Stomach (tissue), 9 donors: ENCODE measurements around the gene NTN4. TPM values are rescaled to one million over a fixed set of nuclear protein-coding genes. Genes with fewer than 3 reads are reported as not detected.
A peak's percentile ranks its signal among the peaks of the same experiment; 100 is the strongest.

Experiments used
- DNase-seq, 2 donors: peaks; one replicate each; pipeline versions ENCODE4 v3.0.0 to v3.0.0-alpha.2; 2013 to 2019
- H3K27ac ChIP-seq, 5 donors: fragments of 200-600 bp in 4 of 5; sonication (generic) in 4 of 5; one replicate each; pipeline ENCODE4 v1.5.1; 2013 to 2019; ENCODE audit warnings: mild to moderate bottlenecking in 1 of 5, moderate library complexity in 1 of 5
- H3K27me3 ChIP-seq, 3 donors: fragments of 200-600 bp; sonication (generic); one replicate each; pipeline ENCODE4 v1.5.1; 2017 to 2019; ENCODE audit warnings: mixed run types in 1 of 3
- H3K36me3 ChIP-seq, 4 donors: fragments of 200-600 bp; sonication (generic); 1 replicate in 3 of 4; 2 replicates in 1 of 4; pipeline ENCODE4 v1.5.1; 2016 to 2019
- H3K4me1 ChIP-seq, 4 donors: fragments of 200-600 bp; sonication (generic); one replicate each; pipeline ENCODE4 v1.5.1; 2016 to 2019
- H3K4me3 ChIP-seq, 4 donors: fragments of 200-600 bp; sonication (generic) in 3 of 4; one replicate each; pipeline ENCODE4 v1.5.1; 2016 to 2019; ENCODE audit warnings: mild to moderate bottlenecking in 1 of 4
- H3K9me3 ChIP-seq, 4 donors: fragments of 200-600 bp; sonication (generic); one replicate each; pipeline ENCODE4 v1.5.1; 2016 to 2019
- CTCF ChIP-seq, 7 experiments: fragments of 450-650 bp in 4 of 7; fragments of 200-600 bp in 3 of 7; sonication (generic) in 3 of 7; IDR thresholded peaks; one replicate each; pipeline ENCODE4 v1.5.1; 2016 to 2019; ENCODE audit warnings: antibody characterized with exemption in 7 of 7, control low read depth in 2 of 7, mild to moderate bottlenecking in 1 of 7
- EP300 ChIP-seq: sonication (generic); formaldehyde crosslinking; IDR thresholded peaks from one replicate; pipeline ENCODE4 v1.6.1; 2017; ENCODE audit warnings: antibody characterized with exemption
- POLR2A ChIP-seq, 4 donors: fragments of 450-650 bp; IDR thresholded peaks; one replicate each; pipeline ENCODE4 v1.6.1; 2016; ENCODE audit warnings: antibody characterized with exemption in 4 of 4, control low read depth in 2 of 4, mild to moderate bottlenecking in 1 of 4, moderate library complexity in 1 of 4
- POLR2AphosphoS5 ChIP-seq, 3 donors: sonication (generic); formaldehyde crosslinking; IDR thresholded peaks; one replicate each; pipeline ENCODE4 v1.6.1; 2016; ENCODE audit warnings: antibody characterized with exemption in 3 of 3
- WGBS, 5 donors: extraction: QIAGEN DNeasy Blood & Tissue Kit in 3 of 5; methylation state at CpG; one replicate each; pipeline versions ENCODE4 v1.1.5 to v1.1.7; 2013 to 2018; 5-methylcytosine and 5-hydroxymethylcytosine counted together
- intact Hi-C: fragments of 100-400 bp; cut with DNase I; formaldehyde crosslinking; loops from one replicate; pipeline ENCODE4 v1.15.1; 2023; ENCODE audit warnings: low total_unique reads
- polyA plus RNA-seq, 3 donors: library from polyadenylated mRNA; stranded (reverse); fragments of 200-250 nt; gene quantifications; one replicate each; pipeline ENCODE4 v1.2.3, GENCODE V29; 2013
- total RNA-seq, 5 donors: library from RNA; depleted of rRNA; stranded (reverse); fragments of >200 nt; gene quantifications; one replicate each; pipeline versions ENCODE4 v1.1.0 to v1.2.3, GENCODE V29; 2014 to 2016
- donor health status: healthy with polysubstance abuse.
- donor health status: Bipolar disorder and iron deficiency.
- donor health status: healthy.

The NTN4 gene
- total and polyA plus RNA-seq, 8 donors: 10.5 to 110 (median 37.0) TPM

GRCh38 chr12:95733141-95733825, 57.3 kb downstream of the NTN4 start:
- H3K27ac ChIP-seq: peak overlapping the region; percentile 50 to 69 (median 61)
- peaks cover 0 to 14% (median 7%) of the 10 kb centered on the region in 4 donors for H3K36me3 ChIP-seq
- intact Hi-C loops: no loop called here
- 57 to 73% (median 65%) methylated on average over 3 of the region's 3 CpGs for WGBS, 5 donors
- TF ChIP-seq CTCF (IDR thresholded peaks at IDR 0.05) (no peak), POLR2AphosphoS5 (IDR thresholded peaks at IDR 0.05) (peak in 1 of 3 donors; percentile 21), EP300 (no peak)
- H3K4me3 ChIP-seq: no peak overlapping the region
- DNase-seq: peak in 1 of 2 donors; percentile 56
- peaks cover 0 to 41% (median 23%) of the 10 kb centered on the region in 4 donors for H3K4me1 ChIP-seq
- no peaks in the 10 kb centered on the region for H3K9me3 ChIP-seq
- no peaks in the 10 kb centered on the region for H3K27me3 ChIP-seq

DNA sequence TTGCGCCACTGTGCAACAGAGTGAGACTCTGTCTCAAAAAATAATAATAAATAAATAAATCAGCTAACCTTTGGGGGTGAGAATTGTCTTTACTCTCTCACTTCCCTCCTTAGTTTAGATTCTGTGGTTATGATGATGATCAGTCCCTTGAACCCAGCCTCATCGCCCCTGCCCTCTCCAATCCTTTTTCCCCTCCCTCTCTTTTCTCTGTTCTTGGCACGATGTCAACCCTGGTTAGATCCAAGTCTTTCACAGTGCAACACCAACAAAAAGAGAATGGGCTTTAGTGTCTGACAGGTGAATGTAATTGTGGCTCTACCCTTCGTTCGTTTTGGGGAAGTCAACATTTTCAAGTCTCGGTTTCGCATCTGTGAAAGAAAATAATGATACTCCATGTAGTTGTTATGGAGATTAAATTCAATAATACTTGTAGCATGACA, 59.0 kb downstream of the NTN4 start:
- H3K4me3 ChIP-seq: no peak overlapping the region
- DNase-seq: no peak
- no peak for TF ChIP-seq CTCF (IDR thresholded peaks at IDR 0.05)
- no peak for TF ChIP-seq POLR2AphosphoS5 (IDR thresholded peaks at IDR 0.05)
- no peak for TF ChIP-seq EP300
- no peak for TF ChIP-seq POLR2A (IDR thresholded peaks at IDR 0.05)
- intact Hi-C loops: no loop called here
- H3K27ac ChIP-seq: peak overlapping the region in 1 of 5 donors; percentile 9
- H3K9me3 ChIP-seq: peaks cover 0 to 5% (median 0%) of the 10 kb centered on the region in 4 donors
- peaks cover 0 to 19% (median 4%) of the 10 kb centered on the region in 4 donors for H3K36me3 ChIP-seq
- 76 to 95% (median 88%) methylated on average over 7 of the region's 7 CpGs for WGBS, 5 donors
- peaks cover 0 to 30% (median 13%) of the 10 kb centered on the region in 4 donors for H3K4me1 ChIP-seq
- no peaks in the 10 kb centered on the region for H3K27me3 ChIP-seq

DNA sequence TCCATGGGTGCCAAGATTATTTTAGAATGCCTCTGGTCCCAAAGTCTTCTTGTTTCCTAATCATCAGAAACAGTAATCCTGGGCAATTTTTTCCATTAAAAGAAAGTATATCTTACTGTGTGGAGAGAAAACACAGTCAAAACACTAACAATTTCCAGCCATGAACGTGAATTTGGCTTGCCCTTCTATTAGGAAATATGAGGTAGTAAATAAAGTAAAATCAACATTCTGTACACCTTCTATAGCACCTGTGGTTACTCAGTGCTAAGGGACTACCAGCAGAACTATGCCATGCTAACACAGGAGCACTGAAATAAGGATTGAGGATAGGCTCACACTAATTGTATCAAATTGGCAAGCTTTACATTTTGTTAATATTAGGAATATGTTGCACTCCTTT, 60.1 kb downstream of the NTN4 start:
- H3K4me3 ChIP-seq: no peak overlapping the region
- H3K27me3 ChIP-seq: no peaks in the 10 kb centered on the region
- peaks cover 0 to 5% (median 0%) of the 10 kb centered on the region in 4 donors for H3K9me3 ChIP-seq
- no peak for DNase-seq
- H3K36me3 ChIP-seq: peaks cover 0 to 18% (median 4%) of the 10 kb centered on the region in 4 donors
- intact Hi-C loops: no loop called here
- H3K27ac ChIP-seq: no peak overlapping the region
- H3K4me1 ChIP-seq: peaks cover 0 to 24% (median 12%) of the 10 kb centered on the region in 4 donors
- TF ChIP-seq CTCF (IDR thresholded peaks at IDR 0.05): no peak
- TF ChIP-seq EP300: no peak
- no peak for TF ChIP-seq POLR2A (IDR thresholded peaks at IDR 0.05)
- 18 to 49% (median 29%) methylated on average over 1 of the region's 1 CpG for WGBS, 5 donors

DNA sequence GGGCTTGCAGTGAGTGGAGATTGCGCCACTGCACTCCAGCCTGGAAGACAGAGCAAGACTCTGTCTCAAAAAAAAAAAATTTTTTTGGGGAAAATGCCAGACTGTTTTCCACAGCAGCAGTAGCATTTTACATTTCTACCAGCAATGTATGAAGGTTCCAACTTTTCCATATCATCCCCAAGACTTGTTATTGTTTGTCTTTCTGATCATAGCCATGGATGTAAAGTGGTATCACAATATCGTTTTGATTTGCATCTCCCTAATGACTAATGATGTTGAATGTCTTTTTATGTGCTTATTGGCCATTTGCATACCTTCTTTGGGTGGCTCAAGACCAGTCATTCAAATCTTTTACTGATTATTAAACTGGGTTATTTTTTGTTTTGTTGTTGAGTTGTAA, 63.7 kb downstream of the NTN4 start:
- H3K4me3 ChIP-seq: no peak overlapping the region
- no peaks in the 10 kb centered on the region for H3K27me3 ChIP-seq
- no peak for DNase-seq
- no peak overlapping the region for H3K27ac ChIP-seq
- TF ChIP-seq POLR2AphosphoS5 (IDR thresholded peaks at IDR 0.05) (no peak), POLR2A (IDR thresholded peaks at IDR 0.05) (no peak)
- intact Hi-C loops: no loop called here
- peaks cover 0 to 5% (median 0%) of the 10 kb centered on the region in 4 donors for H3K9me3 ChIP-seq
- peaks cover 0 to 8% (median 3%) of the 10 kb centered on the region in 4 donors for H3K4me1 ChIP-seq
- peaks cover 0 to 14% (median 4%) of the 10 kb centered on the region in 4 donors for H3K36me3 ChIP-seq
- 96 to 98% (median 97%) methylated on average over 2 of the region's 2 CpGs for WGBS, 5 donors

DNA sequence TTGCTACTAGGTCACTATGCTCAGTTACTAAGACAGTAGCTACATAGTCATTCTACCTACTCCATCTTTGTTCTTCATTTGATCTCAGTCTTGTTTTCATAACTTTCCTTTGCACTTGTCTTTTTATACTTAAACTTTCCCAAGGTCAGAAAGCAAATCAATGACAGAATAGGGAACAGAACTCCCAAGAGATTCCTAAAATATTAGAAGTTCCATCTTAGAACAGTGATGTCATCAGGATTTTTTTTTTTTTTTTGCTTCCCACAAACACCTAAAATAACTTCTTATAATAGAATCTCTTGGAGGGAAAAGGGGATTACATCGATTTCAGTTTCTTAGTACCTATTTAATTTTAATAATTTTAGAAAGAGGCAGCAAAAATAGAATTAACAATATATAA, 65.8 kb downstream of the NTN4 start:
- TF ChIP-seq CTCF (IDR thresholded peaks at IDR 0.05) (no peak), EP300 (no peak), POLR2AphosphoS5 (IDR thresholded peaks at IDR 0.05) (no peak), POLR2A (IDR thresholded peaks at IDR 0.05) (no peak)
- peaks cover 0 to 24% (median 9%) of the 10 kb centered on the region in 4 donors for H3K4me1 ChIP-seq
- DNase-seq: no peak
- no peaks in the 10 kb centered on the region for H3K27me3 ChIP-seq
- H3K27ac ChIP-seq: no peak overlapping the region
- peaks cover 0 to 14% (median 4%) of the 10 kb centered on the region in 4 donors for H3K36me3 ChIP-seq
- intact Hi-C loops: no loop called here
- no peak overlapping the region for H3K4me3 ChIP-seq
- peaks cover 0 to 5% (median 0%) of the 10 kb centered on the region in 4 donors for H3K9me3 ChIP-seq
- WGBS, 5 donors: 80 to 95% (median 86%) methylated on average over 1 of the region's 1 CpG
